Activated CD8-positive, alpha-beta T cell treated with anti-CD3 and anti-CD28 coated beads for 36 hours (primary cell): ENCODE measurements around the gene MYH11. TPM values are rescaled to one million over a fixed set of nuclear protein-coding genes. Genes with fewer than 3 reads are reported as not detected.

ENCODE experiments used
- ATAC-seq: fragments of 200-7000 bp; cut with Tn5 transposase; one replicate; pipeline ENCODE4 v1.10.0; 2021; ENCODE audit warnings: mild to moderate bottlenecking, moderate library complexity
- CTCF ChIA-PET: fragments of 350-600 bp; sonication (Branson Sonifier 250); formaldehyde crosslinking; loops from one replicate; lab custom pipeline; 2021; ENCODE audit warnings: antibody characterized with exemption; lab: Charles Lee
- POLR2A ChIA-PET: fragments of 350-600 bp; sonication (Branson Sonifier 250); formaldehyde crosslinking; loops from one replicate; lab custom pipeline; 2021; ENCODE audit warnings: antibody characterized with exemption; lab: Charles Lee
- DNase-seq: peaks from one replicate; pipeline ENCODE4 v3.0.0-alpha.2; 2020
- H3K27ac Mint-ChIP-seq: one replicate; pipeline ENCODE4 v1.8.0; 2021; ENCODE audit warnings: mild to moderate bottlenecking, mixed read lengths
- H3K27me3 Mint-ChIP-seq: one replicate; pipeline ENCODE4 v1.8.0; 2021; ENCODE audit warnings: mixed read lengths
- H3K36me3 Mint-ChIP-seq: one replicate; pipeline ENCODE4 v1.8.0; 2021; ENCODE audit warnings: low read depth, mixed read lengths
- H3K4me1 Mint-ChIP-seq: one replicate; pipeline ENCODE4 v1.8.0; 2021; ENCODE audit warnings: low read depth, mixed read lengths
- H3K4me3 Mint-ChIP-seq: one replicate; pipeline ENCODE4 v1.8.0; 2021; ENCODE audit warnings: mild to moderate bottlenecking, moderate library complexity, mixed read lengths
- H3K9me3 Mint-ChIP-seq: one replicate; pipeline ENCODE4 v1.8.0; 2021; ENCODE audit warnings: mixed read lengths
- intact Hi-C: fragments of 100-400 bp; cut with micrococcal nuclease; formaldehyde crosslinking; loops from one replicate; pipeline ENCODE4 v1.10.0; 2022
- total RNA-seq, 2 experiments: library from RNA; stranded (reverse); gene quantifications; one replicate each; pipeline ENCODE4 v1.2.3, GENCODE V29; 2021
- TF ChIP-seq, protein P1 (sequence below): fragments of 200-600 bp; IDR thresholded peaks from one replicate; pipeline ENCODE4 v1.8.0; 2022; ENCODE audit warnings: antibody characterized with exemption, mild to moderate bottlenecking

MYH11 gene
- total RNA-seq, 2 experiments from 2014 or later: not detected

DNA sequence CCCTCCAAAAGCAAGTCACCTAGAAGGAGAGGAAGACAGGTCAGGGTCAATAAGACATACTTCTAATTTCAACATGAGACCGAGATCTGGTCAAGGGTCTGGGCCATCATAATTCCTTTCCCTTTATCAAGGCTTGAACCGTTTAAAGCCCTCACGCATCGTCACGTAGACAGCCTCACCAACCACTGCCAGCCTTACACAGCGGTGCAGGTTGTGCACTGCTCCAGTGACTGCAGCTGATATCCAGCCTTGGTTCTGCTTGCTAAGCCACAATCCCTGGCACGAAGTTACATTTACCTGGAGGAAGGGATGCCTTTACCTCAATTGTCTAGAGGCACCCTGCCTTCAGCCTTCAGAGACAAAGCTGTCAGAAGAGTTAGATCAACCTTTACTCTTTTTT lies 85.1 kb downstream of the MYH11 start:
- H3K9me3 Mint-ChIP-seq: no peaks in the 10 kb centered on the region
- intact Hi-C loops: no loop called here
- peaks cover 3% of the 10 kb centered on the region for H3K27me3 Mint-ChIP-seq
- no peaks in the 10 kb centered on the region for H3K4me1 Mint-ChIP-seq
- ChIA-PET CTCF (no interaction called here), POLR2A (no interaction called here)
- no peak for DNase-seq
- TF ChIP-seq, protein P1, sequence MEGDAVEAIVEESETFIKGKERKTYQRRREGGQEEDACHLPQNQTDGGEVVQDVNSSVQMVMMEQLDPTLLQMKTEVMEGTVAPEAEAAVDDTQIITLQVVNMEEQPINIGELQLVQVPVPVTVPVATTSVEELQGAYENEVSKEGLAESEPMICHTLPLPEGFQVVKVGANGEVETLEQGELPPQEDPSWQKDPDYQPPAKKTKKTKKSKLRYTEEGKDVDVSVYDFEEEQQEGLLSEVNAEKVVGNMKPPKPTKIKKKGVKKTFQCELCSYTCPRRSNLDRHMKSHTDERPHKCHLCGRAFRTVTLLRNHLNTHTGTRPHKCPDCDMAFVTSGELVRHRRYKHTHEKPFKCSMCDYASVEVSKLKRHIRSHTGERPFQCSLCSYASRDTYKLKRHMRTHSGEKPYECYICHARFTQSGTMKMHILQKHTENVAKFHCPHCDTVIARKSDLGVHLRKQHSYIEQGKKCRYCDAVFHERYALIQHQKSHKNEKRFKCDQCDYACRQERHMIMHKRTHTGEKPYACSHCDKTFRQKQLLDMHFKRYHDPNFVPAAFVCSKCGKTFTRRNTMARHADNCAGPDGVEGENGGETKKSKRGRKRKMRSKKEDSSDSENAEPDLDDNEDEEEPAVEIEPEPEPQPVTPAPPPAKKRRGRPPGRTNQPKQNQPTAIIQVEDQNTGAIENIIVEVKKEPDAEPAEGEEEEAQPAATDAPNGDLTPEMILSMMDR: no peak
- ATAC-seq: no peak
- H3K36me3 Mint-ChIP-seq: no peaks in the 10 kb centered on the region
- H3K27ac Mint-ChIP-seq: no peak overlapping the region
- no peak overlapping the region for H3K4me3 Mint-ChIP-seq

DNA sequence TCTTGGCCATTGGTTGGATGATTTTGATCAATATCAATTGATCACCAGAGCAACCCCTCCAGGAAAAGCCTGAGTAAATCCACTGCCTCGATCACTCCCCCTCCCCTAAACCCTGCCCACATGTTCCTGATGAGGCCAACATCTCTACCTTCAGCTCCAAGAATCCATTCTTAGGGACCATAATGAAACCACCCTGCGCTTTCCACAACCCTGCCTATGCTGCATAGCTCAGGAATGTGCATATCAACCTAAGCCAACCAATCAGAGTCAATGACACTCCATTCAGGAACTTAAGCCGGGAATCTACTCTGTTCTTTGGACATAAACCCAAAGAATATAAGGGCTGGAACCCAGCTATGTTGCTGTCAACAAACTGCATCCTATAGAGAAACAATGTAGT lies 86.3 kb downstream of the MYH11 start:
- intact Hi-C loops: no loop called here
- no peak for ATAC-seq
- Mint-ChIP-seq H3K4me1 (no peaks in the 10 kb centered on the region), H3K36me3 (no peaks in the 10 kb centered on the region), H3K4me3 (no peak overlapping the region), H3K27ac (no peak overlapping the region), H3K27me3 (peaks cover 3% of the 10 kb centered on the region), H3K9me3 (no peaks in the 10 kb centered on the region)
- ChIA-PET POLR2A (no interaction called here), CTCF (interaction anchor here (0.8 to 1.2 kb wide), 4 partner anchors 8 to 51 kb away, joined by 3 read pairs; no protein-coding TSS in a partner anchor)
- TF ChIP-seq, protein P1: no peak
- no peak for DNase-seq

- TF ChIP-seq, protein P1: no peak
- Mint-ChIP-seq H3K9me3 (no peaks in the 10 kb centered on the region), H3K27me3 (peaks cover 4% of the 10 kb centered on the region), H3K4me1 (no peaks in the 10 kb centered on the region), H3K27ac (no peak overlapping the region), H3K4me3 (no peak overlapping the region), H3K36me3 (no peaks in the 10 kb centered on the region)
- POLR2A ChIA-PET: no interaction called here
- intact Hi-C loops: no loop called here
- ATAC-seq: no peak
- CTCF ChIA-PET: interaction anchor here (0.8 to 1.2 kb wide), 4 partner anchors 9 to 51 kb away, joined by 3 read pairs; no protein-coding TSS in a partner anchor
- DNase-seq: no peak
Measured at GRCh38 chr16:15770107-15770506, 86.7 kb downstream of the MYH11 start.

DNA sequence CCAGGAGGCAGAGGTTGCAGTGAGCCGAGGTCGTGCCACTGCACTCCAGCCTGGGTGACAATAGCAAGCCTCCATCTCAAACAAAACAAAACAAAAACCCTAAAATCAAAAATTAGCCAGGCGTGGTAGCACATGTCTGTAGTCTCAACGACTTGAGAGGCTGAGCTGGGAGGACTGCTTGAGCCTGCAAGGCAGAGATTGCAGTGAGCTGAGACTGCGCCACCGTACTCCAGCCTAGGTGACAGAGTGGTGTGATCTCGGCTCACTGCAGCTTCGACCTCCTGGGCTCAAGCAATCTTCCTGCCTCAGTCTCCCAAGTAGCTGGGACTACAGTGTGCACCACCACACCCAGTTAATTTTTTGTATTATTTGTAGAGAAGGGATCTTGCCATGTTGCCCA lies 87.6 kb downstream of the MYH11 start:
- DNase-seq: no peak
- Mint-ChIP-seq H3K27me3 (peaks cover 9% of the 10 kb centered on the region), H3K4me1 (no peaks in the 10 kb centered on the region), H3K9me3 (no peaks in the 10 kb centered on the region), H3K36me3 (no peaks in the 10 kb centered on the region), H3K4me3 (no peak overlapping the region), H3K27ac (no peak overlapping the region)
- TF ChIP-seq, protein P1: no peak
- no peak for ATAC-seq
- CTCF ChIA-PET: interaction anchor here (1.2 kb wide), 1 partner anchor 13 kb away, joined by 3 read pairs; no protein-coding TSS in a partner anchor
- POLR2A ChIA-PET: interaction anchor here (1.3 kb wide), 1 partner anchor 21 kb away, joined by 3 read pairs; no protein-coding TSS in a partner anchor
- intact Hi-C loops: no loop called here

GRCh38 chr16:15768201-15768600 lies 88.6 kb downstream of the MYH11 start:
- intact Hi-C loops: no loop called here
- Mint-ChIP-seq H3K4me3 (no peak overlapping the region), H3K4me1 (no peaks in the 10 kb centered on the region), H3K27ac (no peak overlapping the region), H3K9me3 (no peaks in the 10 kb centered on the region), H3K36me3 (no peaks in the 10 kb centered on the region), H3K27me3 (peaks cover 9% of the 10 kb centered on the region)
- ATAC-seq: no peak
- TF ChIP-seq, protein P1: no peak
- CTCF ChIA-PET: no interaction called here
- POLR2A ChIA-PET: interaction anchor here (1.3 kb wide), 1 partner anchor 22 kb away, joined by 3 read pairs; no protein-coding TSS in a partner anchor
- no peak for DNase-seq
